NOMO-1 treated with DMSO at 0.1 percent for 48 hours (cell line): ENCODE data around the gene OBP2B.
"Not testable (repeated sequence)": the region's sequence is repeated elsewhere in the genome, so short reads cannot be mapped to it uniquely, and the experiment has no call there.

Experiments used
- DNase-seq: peaks from one replicate; lab custom pipeline; 2025; ENCODE audit not compliant: unreplicated experiment; lab: John Stamatoyannopoulos, UW

The OBP2B gene

GRCh38 chr9:133223159-133223756 is 14.2 kb upstream of the OBP2B start:
- DNase-seq, result not testable (repeated sequence)

- not testable (repeated sequence) for DNase-seq
These were observed 12.9 kb upstream of the OBP2B start for GRCh38 chr9:133221994-133222393.

GRCh38 chr9:133221177-133221809 is 12.2 kb upstream of the OBP2B start:
- no peak for DNase-seq

GRCh38 chr9:133218049-133218975 is 9.3 kb upstream of the OBP2B start:
- DNase-seq, result not testable (repeated sequence)

- DNase-seq, result not testable (repeated sequence)
These were observed 8.4 kb upstream of the OBP2B start for GRCh38 chr9:133217333-133217988.

GRCh38 chr9:133214276-133214675 is 5.2 kb upstream of the OBP2B start:
- not testable (repeated sequence) for DNase-seq

GRCh38 chr9:133210609-133211008 is 1.6 kb upstream of the OBP2B start:
- DNase-seq, result no peak

GRCh38 chr9:133210202-133210532 is 1.1 kb upstream of the OBP2B start:
- no peak for DNase-seq

GRCh38 chr9:133209327-133210201 is 514 bp upstream of the OBP2B start:
- not testable (repeated sequence) for DNase-seq

- not testable (repeated sequence) for DNase-seq
These were observed 725 bp downstream of the OBP2B start for GRCh38 chr9:133208171-133208879.

GRCh38 chr9:133207540-133208170 is 1.4 kb downstream of the OBP2B start:
- DNase-seq, result no peak

GRCh38 chr9:133207021-133207531 is 2.0 kb downstream of the OBP2B start:
- DNase-seq, result no peak

- DNase-seq, result no peak
These were observed 2.8 kb downstream of the OBP2B start for GRCh38 chr9:133205996-133206931.

- not testable (repeated sequence) for DNase-seq
These were observed 3.6 kb downstream of the OBP2B start for GRCh38 chr9:133205481-133205887.

- DNase-seq, result no peak
These were observed 4.1 kb downstream of the OBP2B start for GRCh38 chr9:133204993-133205336.

GRCh38 chr9:133204335-133204992 is 4.6 kb downstream of the OBP2B start:
- DNase-seq, result no peak

GRCh38 chr9:133203506-133204075 is 5.5 kb downstream of the OBP2B start:
- DNase-seq, result no peak
